Uterus (tissue), 2 donors: ENCODE measurements around the gene CDCA4.

Source experiments
- CTCF ChIP-seq, 4 experiments: fragments of 200-600 bp in 2 of 4; fragments of 450-650 bp in 2 of 4; sonication (generic) in 2 of 4; IDR thresholded peaks; one replicate each; pipeline ENCODE4 v1.5.1; 2016 to 2019; ENCODE audit warnings: antibody characterized with exemption in 4 of 4, mild to moderate bottlenecking in 2 of 4, moderate library complexity in 1 of 4
- POLR2A ChIP-seq, 2 donors: fragments of 450-650 bp; IDR thresholded peaks; one replicate each; pipeline ENCODE4 v1.6.1; 2016; ENCODE audit warnings: antibody characterized with exemption in 2 of 2, mild to moderate bottlenecking in 1 of 2, moderate library complexity in 1 of 2

DNA sequence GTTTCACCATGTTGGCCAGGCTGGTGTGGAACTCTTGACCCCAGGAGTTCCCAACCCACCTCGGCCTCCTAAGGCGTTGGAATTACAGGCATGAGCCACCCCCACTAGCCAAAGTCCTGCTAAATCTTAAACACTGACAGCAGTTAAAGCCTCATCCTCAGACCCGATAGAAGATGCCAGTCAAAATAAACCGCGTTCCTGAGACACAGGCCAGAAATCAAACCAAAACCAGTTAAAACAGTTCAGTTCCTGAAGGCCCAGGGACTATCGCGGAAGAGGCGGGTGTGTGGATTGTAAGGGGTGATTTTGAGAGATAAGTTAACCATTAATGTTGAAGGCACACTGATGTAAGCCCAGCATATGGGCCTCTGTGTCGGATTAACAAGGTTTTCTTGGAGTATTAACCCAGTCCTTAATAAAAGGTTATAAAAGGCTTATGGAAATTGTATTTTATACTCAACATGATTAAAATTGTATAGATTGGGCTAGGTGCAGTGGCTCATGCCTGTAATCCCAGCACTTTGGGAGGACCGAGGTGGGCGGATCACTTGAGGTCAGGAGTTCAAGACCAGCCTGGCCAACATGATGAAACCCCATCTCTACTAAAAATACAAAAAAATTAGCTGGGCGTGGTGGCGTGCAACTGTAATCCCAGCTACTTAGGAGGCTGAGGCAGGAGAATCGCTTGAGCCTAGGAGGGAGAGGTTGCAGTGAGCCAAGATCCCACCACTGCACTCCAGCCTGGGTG lies 18.7 kb upstream of the CDCA4 start:
- no peak for TF ChIP-seq POLR2A (IDR thresholded peaks at IDR 0.05)
- no peak for TF ChIP-seq CTCF (IDR thresholded peaks at IDR 0.05)
